Peyer's patch (tissue), 4 donors: ENCODE results near the gene ZNRF3.
"Not testable (repeated sequence)": the region's sequence is repeated elsewhere in the genome, so short reads cannot be mapped to it uniquely, and the experiment has no call there.

ENCODE experiments used
- CTCF ChIP-seq, 6 experiments: fragments of 450-650 bp in 4 of 6; fragments of 200-600 bp in 2 of 6; sonication (generic) in 1 of 6; IDR thresholded peaks; one replicate each; pipeline ENCODE4 v1.5.1; 2017 to 2019; ENCODE audit warnings: antibody characterized with exemption in 6 of 6, mild to moderate bottlenecking in 3 of 6, moderate library complexity in 1 of 6
- POLR2A ChIP-seq, 2 donors: fragments of 450-650 bp; IDR thresholded peaks; one replicate each; pipeline ENCODE4 v1.5.1; 2017; ENCODE audit warnings: antibody characterized with exemption in 2 of 2, mild to moderate bottlenecking in 2 of 2, moderate library complexity in 2 of 2

- TF ChIP-seq CTCF, POLR2A (IDR thresholded peaks at IDR 0.05): not testable (repeated sequence)
Observed at GRCh38 chr22:28844277-28844676, 39.1 kb upstream of the ZNRF3 start.
